ENCODE results near the gene YY1.

- no peak for TF ChIP-seq POLR2A (IDR thresholded peaks at IDR 0.05; ENCODE audit: low read depth, low read length)
- no peak for TF ChIP-seq MAFK (IDR thresholded peaks at IDR 0.05; ENCODE audit: low read depth, low read length)
- TF ChIP-seq RAD21 (IDR thresholded peaks at IDR 0.05; ENCODE audit: low read length): no peak
- no peak for TF ChIP-seq CTCF (conservative IDR thresholded peaks at IDR 0.05; ENCODE audit: low read depth, low read length)
- no peak for TF ChIP-seq CEBPB (IDR thresholded peaks at IDR 0.05; ENCODE audit: low read depth, low read length)
- no peak for TF ChIP-seq NFE2L2 (IDR thresholded peaks at IDR 0.05; ENCODE audit: low read depth, low read length)
- TF ChIP-seq SMC3 (IDR thresholded peaks at IDR 0.05; ENCODE audit: low read depth, low read length): no peak
Measured at GRCh38 chr14:100309028-100309737, 70.2 kb downstream of the YY1 start.
